ENCODE results near the gene PRPH.

PRPH gene

DNA sequence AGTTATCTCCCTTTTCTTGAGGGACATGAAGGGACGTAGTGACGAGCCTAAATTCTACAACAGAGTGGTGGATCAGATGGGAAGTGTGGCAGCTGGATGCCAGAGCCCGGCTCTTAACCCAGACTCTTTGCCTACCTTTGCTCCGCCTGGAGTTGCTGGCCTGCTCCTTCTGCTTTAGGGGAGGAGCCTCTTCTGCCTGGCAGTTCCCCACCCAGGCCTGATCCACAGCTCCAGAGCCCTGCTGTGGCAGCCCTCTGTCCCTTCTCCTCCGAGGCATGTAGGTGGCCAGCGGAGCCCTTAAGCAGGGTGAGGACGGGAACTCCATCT lies 2.3 kb upstream of the PRPH start:
- no peak for DNase-seq (ENCODE audit: low read depth)
- no peak for TF ChIP-seq CTCF (conservative IDR thresholded peaks at IDR 0.05; ENCODE audit: low read depth, low read length)
- H3K4me3 ChIP-seq (ENCODE audit: low read depth, low read length): no peak overlapping the region

GRCh38 chr12:49293056-49293956 lies 1.6 kb upstream of the PRPH start:
- no peak overlapping the region for H3K4me3 ChIP-seq (ENCODE audit: low read depth, low read length)
- no peak for TF ChIP-seq CTCF (conservative IDR thresholded peaks at IDR 0.05; ENCODE audit: low read depth, low read length)
- DNase-seq (ENCODE audit: low read depth): no peak

DNA sequence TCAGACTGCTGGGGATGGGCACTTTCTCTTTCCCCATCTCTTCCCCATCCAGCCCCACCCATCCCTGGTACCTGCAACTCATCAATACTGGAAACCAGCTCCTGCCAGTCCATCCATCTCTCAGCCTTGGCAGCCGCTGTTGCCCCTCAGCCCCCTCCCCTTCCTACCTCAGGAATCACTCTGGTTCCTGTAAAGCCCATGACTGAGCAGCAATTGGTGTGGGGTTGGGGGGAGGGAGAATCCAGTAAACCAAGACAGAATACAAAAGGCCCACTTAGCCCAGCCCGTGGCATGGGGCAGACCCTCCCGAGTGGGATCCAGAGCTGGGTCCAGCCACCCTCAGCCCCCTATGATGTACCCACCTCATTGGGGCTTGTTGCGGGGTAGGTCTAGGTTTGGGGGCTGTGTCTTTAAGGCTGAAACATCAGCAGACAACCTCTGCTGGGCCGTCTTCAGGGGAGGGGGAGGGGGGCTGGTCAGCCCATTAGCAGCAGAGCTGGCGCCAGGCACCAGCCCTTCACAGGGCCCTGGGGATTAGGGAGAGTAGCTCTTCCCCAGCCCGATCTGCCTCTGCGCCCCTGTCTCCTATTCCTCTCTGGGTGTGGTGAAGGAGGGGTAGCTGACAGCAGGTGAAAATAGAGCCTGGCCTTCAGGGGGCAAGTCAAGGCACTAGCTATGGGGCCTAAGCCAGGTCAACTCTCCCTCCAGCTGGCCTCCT lies 702 bp upstream of the PRPH start:
- TF ChIP-seq CTCF (conservative IDR thresholded peaks at IDR 0.05; ENCODE audit: low read depth, low read length): no peak
- no peak for DNase-seq (ENCODE audit: low read depth)
- H3K4me3 ChIP-seq (ENCODE audit: low read depth, low read length): no peak overlapping the region

GRCh38 chr12:49294804-49295081 lies 204 bp upstream of the PRPH start:
- no peak overlapping the region for H3K4me3 ChIP-seq (ENCODE audit: low read depth, low read length)
- no peak for TF ChIP-seq CTCF (conservative IDR thresholded peaks at IDR 0.05; ENCODE audit: low read depth, low read length)
- no peak for DNase-seq (ENCODE audit: low read depth)

- DNase-seq (ENCODE audit: low read depth): no peak
- TF ChIP-seq CTCF (conservative IDR thresholded peaks at IDR 0.05; ENCODE audit: low read depth, low read length): peak; percentile 68
- H3K4me3 ChIP-seq (ENCODE audit: low read depth, low read length): no peak overlapping the region
Measured at GRCh38 chr12:49296034-49296835, 1.3 kb downstream of the PRPH start.

DNA sequence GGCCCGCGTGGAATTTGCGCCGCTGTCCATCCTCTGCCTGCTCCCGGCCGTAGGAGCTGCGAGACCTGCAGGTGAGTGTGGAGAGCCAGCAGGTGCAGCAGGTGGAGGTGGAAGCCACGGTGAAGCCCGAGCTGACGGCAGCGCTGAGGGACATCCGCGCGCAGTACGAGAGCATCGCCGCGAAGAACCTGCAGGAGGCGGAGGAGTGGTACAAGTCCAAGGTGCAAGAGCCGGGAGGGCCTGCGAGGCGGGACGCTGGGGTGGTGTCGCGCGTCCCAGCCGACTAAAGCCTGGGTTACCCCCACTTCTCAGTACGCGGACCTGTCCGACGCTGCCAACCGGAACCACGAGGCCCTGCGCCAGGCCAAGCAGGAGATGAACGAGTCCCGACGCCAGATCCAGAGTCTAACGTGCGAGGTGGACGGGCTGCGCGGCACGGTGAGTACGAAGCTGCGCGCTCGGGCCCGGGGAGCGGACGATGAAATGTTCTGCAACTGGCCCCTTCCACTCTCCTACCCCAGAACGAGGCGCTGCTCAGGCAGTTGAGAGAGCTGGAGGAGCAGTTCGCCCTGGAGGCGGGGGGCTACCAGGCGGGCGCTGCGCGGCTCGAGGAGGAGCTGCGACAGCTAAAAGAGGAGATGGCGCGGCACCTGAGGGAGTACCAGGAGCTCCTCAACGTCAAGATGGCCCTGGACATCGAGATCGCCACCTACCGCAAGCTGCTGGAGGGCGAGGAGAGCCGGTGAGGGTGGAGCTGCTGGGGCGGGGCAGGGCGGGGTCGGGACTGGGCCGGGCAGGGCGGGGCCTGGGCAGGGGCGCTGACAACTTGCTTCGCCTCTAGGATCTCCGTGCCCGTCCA lies 2.1 kb downstream of the PRPH start:
- TF ChIP-seq CTCF (conservative IDR thresholded peaks at IDR 0.05; ENCODE audit: low read depth, low read length): no peak
- no peak overlapping the region for H3K4me3 ChIP-seq (ENCODE audit: low read depth, low read length)
- no peak for DNase-seq (ENCODE audit: low read depth)

All from choroid plexus epithelial cell (primary cell).